Adrenal gland (tissue), 5 donors: ENCODE data around the gene CSNK1G3.

ENCODE experiments used
- CTCF ChIP-seq, 6 experiments: fragments of 450-650 bp in 4 of 6; fragments of 200-600 bp in 2 of 6; sonication (generic) in 1 of 6; IDR thresholded peaks; 1 replicate in 5 of 6; 2 replicates in 1 of 6; pipeline versions ENCODE4 v1.5.1 to v1.8.0; 2016 to 2021; ENCODE audit warnings: antibody characterized with exemption in 6 of 6, mild to moderate bottlenecking in 2 of 6, moderate library complexity in 1 of 6
- POLR2A ChIP-seq, 2 donors: fragments of 450-650 bp; IDR thresholded peaks; one replicate each; pipeline ENCODE4 v1.6.1; 2017; ENCODE audit warnings: antibody characterized with exemption in 2 of 2, mild to moderate bottlenecking in 2 of 2, moderate library complexity in 1 of 2
- donor health status: DM: no; HTN: no; CAD: no.

GRCh38 chr5:123543438-123543837, 31.5 kb downstream of the CSNK1G3 start:
- TF ChIP-seq CTCF (IDR thresholded peaks at IDR 0.05) (no peak), POLR2A (IDR thresholded peaks at IDR 0.05) (no peak)
